NCI-H82 treated with DMSO at 0.1 percent for 48 hours (cell line): ENCODE data around the gene KCNJ12.
"Not testable (repeated sequence)": the region's sequence is repeated elsewhere in the genome, so short reads cannot be mapped to it uniquely, and the experiment has no call there.

Source experiments
- DNase-seq: peaks from one replicate; lab custom pipeline; 2025; ENCODE audit not compliant: unreplicated experiment; lab: John Stamatoyannopoulos, UW

Gene KCNJ12

DNA sequence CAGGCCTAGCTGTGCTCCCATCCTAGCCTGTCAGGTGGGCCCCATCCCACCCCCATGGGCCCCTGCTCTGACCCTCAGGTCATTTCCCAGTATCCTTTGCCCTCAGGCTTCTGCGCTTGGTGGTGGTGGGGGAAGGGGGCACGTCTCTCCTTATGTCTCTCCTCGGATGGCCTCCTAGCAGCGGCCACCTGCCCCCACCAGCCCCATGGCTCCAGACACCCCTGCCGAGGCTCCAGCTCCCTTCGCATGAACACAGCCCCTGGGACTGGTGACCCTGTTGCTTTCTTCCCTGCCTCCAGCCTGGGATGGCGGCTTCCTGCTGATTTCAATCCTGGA, 27.3 kb upstream of the KCNJ12 start:
- not testable (repeated sequence) for DNase-seq

DNA sequence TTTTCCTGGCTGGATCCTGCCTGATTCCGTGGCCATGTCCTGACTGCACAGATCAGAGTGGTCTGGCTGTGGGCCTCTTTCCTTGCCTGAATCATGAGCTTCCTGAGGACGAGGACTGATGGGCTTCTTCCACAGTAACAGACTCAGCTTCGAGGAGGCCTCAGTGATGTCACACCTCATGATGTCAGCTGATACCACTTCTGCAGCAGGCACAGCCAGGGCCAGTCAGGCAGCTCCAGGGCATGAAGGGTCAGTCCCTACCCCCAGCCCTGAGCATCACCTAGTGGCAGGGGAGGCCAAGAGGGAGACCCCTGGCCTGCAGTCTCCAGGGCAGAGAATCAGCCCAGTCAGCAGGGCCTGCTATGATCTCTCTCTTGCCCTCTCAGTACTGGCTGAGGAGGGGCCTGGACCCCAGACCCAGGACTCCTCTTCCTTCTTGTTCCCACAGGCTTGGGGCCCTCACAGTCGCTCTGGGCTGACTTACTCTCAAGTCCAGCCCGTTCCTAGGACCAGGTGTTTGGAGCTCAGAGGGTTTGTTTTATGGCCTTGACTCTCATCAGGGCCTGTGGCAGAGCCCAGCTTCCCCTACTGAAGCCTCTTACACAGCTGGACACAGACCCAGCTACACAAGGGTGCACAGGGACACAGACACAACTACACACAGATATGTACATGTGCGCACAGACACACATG, 26.7 kb upstream of the KCNJ12 start:
- DNase-seq, result not testable (repeated sequence)

DNA sequence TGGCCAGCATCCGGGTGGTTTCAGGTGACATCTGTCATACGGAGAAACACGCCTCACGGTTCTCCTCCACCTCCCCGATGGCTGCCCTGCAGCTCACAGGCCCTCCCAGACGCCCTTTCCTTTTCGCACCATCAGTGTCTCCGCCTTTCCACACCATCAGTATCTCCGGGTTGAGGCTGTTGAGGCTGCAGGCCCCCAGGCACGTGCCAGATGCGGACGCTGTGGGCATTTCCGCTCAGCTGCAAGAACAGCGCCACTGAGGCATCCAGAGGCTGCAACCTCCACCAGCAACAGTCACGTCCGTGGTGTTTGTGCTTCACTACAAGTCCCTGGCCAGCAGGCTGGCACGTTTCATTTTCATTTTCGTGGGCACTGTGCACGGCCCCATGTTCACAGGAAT, 25.7 kb upstream of the KCNJ12 start:
- DNase-seq, result not testable (repeated sequence)

DNA sequence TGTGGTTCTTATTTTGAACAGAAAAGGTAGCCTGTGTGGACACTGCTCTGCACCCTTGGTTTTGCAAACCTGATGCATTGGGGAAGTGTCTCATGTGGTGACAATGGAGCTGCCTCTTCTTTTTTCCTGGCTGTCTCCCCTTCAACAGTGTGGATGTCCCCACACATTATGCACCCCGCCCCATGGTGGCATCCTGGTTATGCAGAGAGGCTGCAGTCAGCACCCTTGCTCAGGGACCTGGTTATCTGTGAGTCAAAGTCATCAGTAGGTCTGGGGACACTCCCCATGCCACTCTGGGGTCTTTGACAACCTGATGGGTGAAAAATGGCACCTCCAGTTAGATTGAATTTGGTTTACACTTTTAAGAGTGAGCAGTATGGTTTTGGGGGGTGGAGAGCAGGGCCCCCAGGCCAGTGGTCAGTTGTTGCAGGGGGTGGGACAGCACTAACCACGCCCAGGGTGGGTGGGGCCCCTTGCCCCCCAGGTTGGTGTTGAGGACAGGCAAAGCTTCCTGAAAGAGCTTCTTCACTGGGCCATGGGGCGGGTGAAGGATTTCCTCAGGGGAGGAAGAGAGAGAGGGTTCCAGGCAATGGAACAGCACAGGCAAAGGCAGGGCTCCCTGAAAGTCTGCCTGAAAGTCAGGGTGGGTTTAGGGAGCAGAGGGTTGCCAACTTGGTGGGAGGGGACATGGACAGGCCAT, 24.6 kb upstream of the KCNJ12 start:
- DNase-seq, result no peak

DNA sequence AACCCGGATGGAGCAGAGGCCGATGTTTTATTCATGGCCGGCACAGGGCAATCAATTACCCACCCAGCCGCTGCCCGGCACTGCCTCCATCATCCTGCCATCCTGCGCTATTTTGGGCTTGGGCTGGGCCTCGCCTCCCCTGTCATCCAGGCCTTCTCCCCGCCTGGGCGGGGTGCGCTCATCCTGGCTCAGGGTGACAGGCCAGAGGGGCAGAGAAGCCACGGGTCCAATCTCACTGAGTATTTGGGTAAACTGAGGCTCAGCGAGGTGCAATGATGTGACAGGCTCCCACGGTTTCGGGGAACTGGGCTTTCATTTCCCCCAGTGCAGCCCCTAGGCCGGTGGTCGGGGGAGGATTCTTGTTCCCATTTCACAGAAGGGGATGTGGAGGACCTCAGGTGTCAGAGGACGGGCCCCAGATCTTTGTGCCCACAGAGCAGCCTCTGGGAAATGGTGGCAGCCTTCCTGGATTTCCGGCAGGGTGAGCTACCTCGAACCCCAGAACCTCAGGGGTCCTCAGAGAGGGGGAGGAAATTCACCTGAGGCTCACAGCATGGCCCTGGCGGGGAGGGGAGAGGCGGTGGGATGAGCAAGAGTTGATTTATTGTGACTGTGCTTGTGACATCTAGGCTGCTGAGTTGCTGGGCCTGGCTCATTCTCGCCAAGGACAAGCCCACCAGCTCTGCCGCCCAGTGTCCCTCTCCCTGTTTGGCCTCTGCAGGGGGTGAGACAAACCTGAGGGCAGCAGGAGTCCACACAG, 23.8 kb upstream of the KCNJ12 start:
- no peak for DNase-seq

DNA sequence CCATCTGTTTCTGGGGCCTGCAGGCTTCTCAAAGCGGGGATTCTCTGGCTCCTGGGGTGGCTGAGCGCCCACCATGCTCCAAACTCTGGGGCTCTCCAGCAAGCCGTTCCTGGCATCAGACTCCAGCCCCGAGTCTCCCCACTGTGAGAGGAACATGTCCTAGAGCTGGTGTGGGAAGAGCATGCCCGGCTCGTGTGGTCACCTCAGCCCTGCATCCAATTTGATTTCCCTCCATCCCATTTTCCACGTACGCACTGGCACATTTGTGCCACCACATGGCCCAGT, 23.2 kb upstream of the KCNJ12 start:
- DNase-seq, result no peak

DNA sequence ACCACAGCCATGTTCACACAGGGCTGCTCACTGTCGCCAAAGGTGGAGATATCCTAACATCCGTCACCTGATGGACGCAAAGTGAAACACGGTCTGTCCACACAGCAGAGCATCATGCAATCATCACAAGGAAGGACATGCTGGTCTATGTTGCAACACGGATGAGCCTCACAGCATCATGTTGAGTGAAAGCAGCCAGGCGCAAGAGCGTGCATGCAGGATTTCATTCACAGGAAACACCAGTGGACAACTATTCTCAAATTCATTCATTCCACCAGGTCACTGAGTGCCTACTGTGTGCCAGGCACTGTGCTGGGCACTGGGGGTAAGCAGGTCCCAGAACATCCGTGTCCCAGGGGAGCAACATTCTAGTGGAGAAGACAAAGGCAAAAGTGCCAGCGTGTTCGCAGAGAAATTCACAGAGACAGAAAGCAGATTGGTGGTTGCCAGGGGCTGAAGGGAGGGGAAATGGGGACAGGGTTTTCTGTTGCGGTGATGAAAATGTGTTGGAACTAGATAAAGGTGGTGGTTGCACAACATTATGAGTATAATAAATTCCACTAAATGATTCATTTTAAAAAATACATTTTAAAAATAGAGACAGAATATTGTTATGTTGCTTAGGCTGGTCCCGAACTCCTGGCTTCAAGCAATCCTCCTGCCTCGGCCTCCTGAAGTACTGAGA, 22.7 kb upstream of the KCNJ12 start:
- no peak for DNase-seq

DNA sequence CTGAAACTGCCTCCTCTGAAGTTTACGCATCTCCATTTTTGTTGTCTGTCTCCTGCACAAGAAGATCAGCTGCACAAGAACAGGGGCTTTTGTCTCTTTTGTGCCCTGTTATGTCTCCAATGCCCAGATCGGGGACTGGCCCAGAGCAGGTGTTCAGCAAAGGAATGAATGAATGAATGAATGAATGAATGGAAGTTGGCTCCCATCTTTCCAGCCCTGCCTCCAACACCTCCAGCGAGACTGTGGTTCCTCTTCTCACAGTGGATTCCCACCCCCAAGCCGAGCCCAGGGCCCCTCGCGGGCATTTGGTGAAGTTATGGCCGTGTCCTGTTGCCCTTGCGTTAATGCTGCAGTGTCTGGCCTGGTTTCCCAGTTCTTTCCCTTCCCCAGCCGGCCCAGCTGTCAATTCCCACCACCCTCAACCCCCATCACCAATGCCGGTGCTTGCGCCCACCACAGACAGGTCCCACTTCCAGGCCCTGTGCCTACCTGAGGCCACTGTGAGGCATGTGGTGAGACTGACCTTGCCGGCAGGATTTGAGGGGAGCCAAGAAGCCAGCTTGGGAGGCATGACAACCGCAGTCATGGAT, 21.3 kb upstream of the KCNJ12 start:
- DNase-seq, result no peak

DNA sequence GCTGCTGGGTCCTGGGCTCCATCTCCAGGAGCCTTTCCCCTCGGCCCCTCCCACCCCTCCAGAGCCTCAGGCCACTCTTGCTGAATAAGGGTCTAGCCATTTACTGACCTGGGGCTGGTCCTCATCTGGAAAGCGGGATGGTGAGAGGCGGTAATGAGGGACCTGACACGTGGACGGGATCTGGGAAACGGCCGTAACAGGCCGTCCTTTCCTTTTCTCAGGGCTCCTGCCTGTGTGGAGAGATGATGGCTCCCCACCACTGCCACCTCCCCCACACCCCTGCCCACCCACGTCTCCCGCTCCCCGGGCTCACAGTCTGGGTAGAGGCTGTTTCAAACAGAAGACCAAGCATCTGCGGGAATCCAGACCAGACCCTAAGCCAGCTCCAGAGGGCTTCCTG, 20.6 kb upstream of the KCNJ12 start:
- DNase-seq, result no peak

DNA sequence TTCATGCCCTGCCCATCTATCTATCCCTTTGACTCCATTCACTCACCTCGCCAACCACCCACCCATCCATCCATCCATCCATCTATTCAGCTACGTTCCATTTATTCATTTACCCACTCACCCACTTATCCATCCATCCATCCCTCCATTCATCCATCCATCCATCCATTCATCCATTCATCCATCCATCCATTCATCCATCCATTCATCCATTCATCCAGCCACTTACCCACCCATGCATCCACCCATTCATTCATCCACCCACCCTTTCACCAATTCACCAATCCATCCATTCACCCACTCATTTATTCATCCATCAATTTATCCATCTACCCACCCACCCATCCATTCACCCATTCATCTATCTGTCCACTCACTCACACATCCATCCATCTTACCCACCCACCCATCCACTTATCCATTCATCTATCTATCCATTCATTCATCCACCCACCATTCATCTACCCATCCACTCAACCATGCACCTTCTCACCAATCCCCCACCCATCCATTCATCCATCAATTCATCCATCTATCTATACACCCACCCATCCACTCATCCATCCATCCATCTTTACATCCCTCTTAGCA, 19.5 kb upstream of the KCNJ12 start:
- no peak for DNase-seq

DNA sequence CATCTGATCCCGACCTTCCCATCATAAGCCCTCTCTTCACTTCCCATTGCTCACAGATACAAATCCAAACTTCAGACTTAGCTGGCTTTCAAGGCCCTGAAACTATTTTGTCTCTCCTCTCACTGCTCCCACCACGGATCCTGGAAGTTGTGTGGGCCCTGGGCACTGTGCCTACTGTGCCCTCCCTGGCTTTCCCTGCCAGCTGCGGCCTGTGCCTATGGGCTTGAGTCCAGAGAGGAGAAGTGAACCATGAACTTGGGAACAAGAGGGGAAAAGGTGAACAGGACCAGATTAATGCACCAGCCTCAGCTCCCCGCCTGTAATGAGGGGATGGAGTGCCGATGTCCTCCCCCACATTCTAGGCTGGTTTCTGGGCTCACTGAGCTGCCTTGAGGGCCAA, 18.9 kb upstream of the KCNJ12 start:
- DNase-seq, result no peak

DNA sequence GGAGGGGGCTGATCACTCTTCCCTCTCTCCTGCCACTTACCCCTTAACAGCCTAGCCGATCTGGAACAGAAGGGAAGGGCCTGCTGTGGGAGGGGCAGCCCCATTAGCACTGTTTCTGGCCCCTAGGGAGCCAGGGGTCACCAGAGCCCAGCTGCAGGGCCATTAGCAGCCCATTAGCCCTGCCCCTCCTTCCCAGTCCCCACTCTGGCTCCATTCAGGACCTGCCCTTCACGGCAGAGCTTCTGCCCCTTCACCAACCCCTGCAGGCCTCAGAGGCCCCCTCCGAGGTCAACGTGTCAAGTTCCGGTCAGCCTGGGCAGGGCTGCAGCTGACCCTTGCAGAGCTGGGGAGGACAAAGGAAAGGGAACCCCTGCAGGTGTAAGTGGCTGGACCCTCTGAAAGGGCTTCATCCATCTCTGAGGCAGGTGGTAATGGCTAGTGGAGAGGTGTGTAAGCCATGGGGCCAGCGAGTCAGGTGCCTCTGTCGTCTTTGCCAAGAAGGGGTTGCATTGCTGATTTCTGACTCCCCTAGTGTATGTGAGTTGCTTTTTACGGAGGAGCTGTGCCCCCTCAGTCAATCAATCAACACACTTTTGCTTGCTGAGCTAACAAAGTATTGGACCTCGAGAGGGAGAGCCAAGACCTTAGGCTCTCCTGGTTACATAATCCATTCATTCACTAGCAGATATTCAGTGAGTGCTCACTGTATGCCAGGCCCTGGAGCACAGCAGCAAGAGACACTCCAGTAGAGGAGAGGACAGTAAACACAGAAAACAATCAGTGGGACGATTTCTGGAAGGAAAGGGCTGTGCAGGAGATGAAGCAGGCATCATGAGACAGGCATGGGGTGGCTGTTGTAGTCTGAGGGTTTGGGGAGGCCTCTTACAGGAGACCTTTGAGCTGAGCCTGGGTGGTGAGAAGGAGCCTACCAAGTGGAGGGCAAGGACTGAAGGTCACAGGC, 18.2 kb upstream of the KCNJ12 start:
- DNase-seq, result no peak

DNA sequence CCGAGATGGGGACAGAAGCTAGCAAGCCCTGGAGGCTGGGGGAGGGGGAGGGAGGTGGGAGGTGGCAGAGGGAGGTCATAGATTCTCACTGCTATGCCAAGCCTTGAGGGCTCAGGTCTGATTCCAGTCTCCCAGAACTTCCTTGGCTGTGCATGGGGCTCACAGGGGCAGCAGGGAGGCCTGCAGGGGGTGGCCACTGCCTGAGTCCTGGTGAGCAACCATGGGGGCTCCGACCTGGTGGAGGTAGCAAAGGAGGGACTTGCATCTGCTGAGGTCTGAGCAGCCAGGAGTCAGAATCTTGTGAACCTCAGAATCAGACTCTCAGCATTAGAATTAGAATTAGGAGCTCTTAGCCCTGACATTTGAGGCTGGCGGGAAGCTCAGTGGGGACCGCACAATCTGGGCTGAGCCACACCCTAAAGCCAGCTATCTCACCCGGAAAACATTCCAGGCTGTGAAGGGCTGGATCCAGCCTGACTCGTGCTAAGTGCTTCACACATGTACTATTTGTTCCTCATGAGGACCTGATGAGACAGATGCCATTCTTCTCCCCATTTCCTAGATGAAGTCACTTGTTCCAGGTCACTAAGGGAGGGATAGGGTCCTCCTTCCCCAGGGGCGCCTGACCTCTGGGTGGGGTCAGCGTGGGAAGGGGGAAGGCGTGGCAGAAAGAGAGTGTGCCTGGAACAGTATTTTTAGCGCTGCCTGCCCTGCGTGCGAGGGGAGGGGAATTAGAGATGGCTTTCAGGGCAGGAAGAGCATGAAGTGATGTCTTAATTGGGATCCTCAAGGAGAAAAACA, 17.3 kb upstream of the KCNJ12 start:
- no peak for DNase-seq

DNA sequence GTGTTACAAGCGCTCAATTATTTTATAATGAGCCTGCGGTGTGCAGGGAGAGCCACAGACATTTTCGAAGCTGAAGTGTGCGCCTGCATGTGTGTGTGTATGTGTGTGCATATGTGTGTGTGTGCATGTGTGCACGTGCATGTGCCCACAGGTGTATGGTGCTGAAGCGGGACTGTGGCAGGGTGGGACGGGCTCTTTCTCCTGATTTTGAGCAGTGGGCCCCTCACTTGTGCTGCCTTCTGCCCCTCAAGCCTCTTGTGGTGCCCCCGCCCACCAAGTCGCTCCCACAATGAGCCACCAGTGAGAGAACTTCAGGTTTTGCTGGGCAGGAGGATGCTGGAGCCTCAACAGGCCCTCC, 16.7 kb upstream of the KCNJ12 start:
- no peak for DNase-seq

DNA sequence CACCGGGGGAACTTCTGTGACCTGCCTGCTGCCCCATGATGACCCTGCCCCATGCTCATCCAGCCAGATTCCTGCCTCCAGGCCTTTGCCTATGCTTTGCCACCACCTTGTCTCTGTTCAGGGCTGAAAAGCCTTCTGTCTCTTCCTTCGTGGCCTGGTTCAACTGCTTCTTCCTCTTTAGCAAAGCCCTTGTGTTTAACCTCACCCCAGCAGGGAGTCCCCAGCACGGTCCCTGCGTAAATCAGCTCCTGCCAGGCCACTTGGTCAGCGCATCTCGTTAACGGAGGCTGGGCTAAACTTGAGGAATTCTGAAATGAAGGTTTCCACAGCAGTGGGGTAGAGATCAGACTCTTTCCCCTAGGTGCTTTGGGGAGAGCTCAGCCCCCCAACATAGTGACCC, 16.1 kb upstream of the KCNJ12 start:
- DNase-seq, result no peak

DNA sequence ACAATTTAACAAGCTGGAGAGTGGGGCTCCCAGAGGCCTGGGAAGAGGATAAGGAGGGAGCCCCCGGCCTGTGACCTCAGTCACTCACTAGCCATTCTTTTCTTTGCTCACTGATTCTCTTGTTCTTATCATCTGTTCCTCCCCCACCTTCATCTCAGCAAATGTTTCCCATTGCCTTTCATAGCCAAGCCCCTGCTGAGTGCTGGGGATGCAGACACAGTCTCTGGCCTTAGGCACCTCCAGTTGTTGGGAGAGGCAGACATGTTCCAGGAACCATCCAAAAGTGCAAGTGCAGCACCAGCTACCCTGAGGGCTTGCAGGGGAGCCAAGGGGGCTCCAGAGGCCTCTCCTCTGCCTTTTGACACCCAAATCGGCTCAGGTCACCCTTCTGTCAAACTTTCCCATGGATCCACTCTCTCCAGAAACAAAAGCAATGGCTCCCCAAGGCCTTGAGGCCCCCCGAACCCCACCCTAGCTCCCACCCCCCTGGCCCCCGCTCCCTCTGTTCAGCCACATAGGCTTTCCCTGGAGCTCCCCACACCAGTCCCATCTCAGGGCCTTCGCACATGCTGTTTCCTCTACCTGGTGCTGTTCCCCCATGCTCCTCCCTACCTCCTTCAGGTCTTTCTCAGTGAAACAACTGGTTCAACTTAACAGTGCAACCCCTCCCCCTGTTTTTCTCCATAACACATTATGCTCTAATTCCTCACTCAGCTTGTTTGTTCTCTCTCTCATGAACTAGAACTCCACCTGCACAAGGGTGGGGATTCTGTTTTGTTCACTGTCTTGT, 14.9 kb upstream of the KCNJ12 start:
- DNase-seq, result no peak

DNA sequence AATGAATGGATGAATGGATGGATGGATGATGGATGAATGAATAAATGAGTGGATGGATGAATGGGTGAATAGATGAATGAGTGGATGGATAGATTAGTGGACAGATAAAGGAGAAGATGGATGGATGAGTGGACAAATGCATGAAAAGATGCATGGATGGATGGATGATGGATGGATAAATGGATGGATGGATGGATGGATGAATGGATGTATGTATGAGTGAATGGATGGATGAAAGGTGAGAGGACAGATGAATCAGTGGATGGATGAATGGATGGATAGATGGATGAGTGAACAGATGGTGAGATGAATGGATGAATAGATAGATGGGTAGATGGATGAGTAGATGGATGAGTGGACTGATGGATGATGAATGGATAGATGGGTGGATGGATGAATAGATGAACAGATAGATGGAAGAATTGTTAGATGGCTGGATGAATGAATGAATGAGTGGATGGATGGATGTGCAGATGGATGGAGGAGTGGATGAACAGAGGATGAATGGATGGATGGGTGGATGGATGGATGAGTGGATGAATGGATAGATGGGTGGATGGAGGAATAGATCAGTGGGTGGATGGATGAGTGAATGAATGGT, 13.7 kb upstream of the KCNJ12 start:
- no peak for DNase-seq
